ES-I3 (cell line): ENCODE data around the gene COG8.

Experiments
- H3K36me3 ChIP-seq: 2 replicates; pipeline ENCODE4 v1.6.1; 2013; ENCODE audit warnings: mild to moderate bottlenecking, low read length, control low read depth, moderate library complexity; ENCODE audit not compliant: insufficient read depth
- H3K4me1 ChIP-seq: 2 replicates; pipeline ENCODE4 v1.6.1; 2013; ENCODE audit warnings: mild to moderate bottlenecking, control low read depth, low read length; ENCODE audit not compliant: insufficient read depth
- H3K9ac ChIP-seq: 2 replicates; pipeline ENCODE4 v1.6.1; 2013; ENCODE audit warnings: low read depth, mild to moderate bottlenecking, low read length, moderate library complexity
- H3K9me3 ChIP-seq: 2 replicates; pipeline ENCODE4 v1.6.1; 2013; ENCODE audit warnings: mild to moderate bottlenecking, low read length, moderate library complexity; ENCODE audit not compliant: control insufficient read depth, insufficient read depth

COG8 gene, protein sequence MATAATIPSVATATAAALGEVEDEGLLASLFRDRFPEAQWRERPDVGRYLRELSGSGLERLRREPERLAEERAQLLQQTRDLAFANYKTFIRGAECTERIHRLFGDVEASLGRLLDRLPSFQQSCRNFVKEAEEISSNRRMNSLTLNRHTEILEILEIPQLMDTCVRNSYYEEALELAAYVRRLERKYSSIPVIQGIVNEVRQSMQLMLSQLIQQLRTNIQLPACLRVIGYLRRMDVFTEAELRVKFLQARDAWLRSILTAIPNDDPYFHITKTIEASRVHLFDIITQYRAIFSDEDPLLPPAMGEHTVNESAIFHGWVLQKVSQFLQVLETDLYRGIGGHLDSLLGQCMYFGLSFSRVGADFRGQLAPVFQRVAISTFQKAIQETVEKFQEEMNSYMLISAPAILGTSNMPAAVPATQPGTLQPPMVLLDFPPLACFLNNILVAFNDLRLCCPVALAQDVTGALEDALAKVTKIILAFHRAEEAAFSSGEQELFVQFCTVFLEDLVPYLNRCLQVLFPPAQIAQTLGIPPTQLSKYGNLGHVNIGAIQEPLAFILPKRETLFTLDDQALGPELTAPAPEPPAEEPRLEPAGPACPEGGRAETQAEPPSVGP

DNA sequence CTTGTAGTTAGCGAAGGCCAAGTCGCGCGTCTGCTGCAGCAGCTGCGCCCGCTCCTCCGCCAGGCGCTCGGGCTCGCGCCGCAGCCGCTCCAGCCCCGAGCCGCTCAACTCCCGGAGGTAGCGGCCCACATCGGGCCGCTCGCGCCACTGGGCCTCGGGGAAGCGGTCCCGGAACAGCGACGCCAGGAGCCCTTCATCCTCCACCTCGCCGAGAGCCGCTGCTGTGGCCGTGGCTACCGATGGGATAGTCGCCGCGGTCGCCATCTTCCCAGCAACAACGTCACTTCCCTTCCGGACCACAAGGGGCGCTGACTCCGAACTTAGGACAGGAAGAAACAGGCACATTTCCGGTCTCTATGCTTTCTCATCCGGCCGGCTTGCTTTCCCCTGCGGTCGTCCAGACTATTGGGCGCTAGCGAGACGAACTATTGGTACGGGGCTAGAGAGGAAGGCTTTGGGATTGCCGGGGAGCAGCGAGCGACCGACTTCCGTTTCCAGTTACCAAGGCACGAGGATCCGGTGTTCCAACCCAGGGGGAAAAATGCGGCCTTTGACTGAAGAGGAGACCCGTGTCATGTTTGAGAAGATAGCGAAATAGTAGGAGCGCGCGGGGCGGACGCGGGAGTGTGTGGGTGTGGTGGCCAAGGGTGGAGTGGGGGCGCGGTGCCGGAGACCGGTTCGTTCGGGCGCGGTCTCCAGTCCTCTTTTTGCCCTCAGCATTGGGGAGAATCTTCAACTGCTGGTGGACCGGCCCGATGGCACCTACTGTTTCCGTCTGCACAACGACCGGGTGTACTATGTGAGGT lies at the start of gene COG8, which contains the start of gene NIP7:
Gene COG8, minus strand, starts transcription at position 276 of the 806 bp plus-strand sequence. Its CDS starts 12 bp downstream, at position 264.
Gene NIP7, plus strand, starts transcription at position 484 of the 806 bp plus-strand sequence. Its CDS starts 58 bp downstream, at position 542.
- Histone ChIP-seq H3K4me1 (no peaks in the 10 kb centered on the region), H3K36me3 (peaks cover 25% of the 10 kb centered on the region), H3K9me3 (no peaks in the 10 kb centered on the region), H3K9ac (peak within 1 kb of the TSS; percentile 92)

DNA sequence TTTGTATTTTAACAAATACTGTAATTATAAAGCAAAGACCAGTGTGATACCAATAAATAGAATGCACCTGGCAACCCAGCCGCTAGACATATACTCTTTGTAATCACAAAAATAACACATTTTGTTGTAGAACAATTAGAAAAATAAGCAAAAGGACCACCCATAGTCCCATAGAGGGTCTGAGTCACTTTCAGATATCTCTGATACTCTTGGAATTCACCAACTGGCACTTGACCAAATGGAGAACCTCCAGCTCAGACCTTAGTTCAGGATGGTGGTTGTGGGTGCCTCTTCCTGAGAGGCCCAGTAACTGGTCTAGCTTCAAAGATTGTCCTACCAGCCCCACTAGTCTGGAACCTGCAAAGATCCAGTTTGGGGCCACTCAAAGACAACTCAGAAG lies 47.2 kb upstream of the COG8 start:
- H3K9me3 ChIP-seq = no peaks in the 10 kb centered on the region
- peaks cover 4% of the 10 kb centered on the region for H3K36me3 ChIP-seq
- no peak overlapping the region for H3K9ac ChIP-seq
- no peaks in the 10 kb centered on the region for H3K4me1 ChIP-seq

DNA sequence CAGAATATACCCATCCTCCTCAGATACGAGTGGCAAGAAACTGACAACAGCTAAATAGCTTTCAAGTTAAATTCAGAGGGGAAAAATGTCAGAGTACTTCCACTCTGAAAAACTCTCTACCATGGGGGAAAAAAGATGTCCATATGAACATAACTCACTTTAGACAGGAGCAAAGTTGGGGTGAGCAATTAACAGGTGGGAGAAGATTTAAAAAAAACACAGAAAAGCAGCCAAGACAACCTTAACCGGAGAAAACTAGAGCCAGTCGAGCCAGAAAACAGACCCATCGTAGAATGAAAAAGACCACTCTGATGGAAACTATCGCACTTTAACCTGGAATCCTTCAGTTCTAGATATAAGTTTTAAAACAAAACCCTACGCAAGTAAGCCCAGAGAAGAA lies 45.6 kb upstream of the COG8 start:
- Histone ChIP-seq H3K36me3 (peaks cover 4% of the 10 kb centered on the region), H3K9ac (peak overlapping the region; percentile 82), H3K9me3 (no peaks in the 10 kb centered on the region), H3K4me1 (no peaks in the 10 kb centered on the region)

DNA sequence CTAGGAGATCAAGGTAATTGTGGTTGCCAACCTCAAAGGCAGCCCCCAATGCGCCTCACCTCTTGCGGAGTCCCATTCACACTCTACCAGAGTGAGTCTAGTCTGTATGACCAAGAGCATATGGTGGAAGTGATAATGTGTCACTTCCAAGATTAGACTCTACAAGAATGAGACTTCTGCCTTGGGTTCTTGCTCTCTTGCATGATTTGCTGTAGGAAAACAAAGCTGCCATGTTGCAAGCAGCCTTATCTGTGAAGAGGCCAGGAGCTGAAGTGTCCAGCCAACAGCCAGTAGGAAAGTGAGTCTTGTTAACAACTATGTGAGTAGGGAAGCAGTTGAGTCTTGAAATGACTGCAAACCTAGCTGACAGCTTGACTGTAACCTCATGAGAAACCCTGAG lies 43.1 kb upstream of the COG8 start:
- no peaks in the 10 kb centered on the region for H3K9me3 ChIP-seq
- peaks cover 9% of the 10 kb centered on the region for H3K36me3 ChIP-seq

DNA sequence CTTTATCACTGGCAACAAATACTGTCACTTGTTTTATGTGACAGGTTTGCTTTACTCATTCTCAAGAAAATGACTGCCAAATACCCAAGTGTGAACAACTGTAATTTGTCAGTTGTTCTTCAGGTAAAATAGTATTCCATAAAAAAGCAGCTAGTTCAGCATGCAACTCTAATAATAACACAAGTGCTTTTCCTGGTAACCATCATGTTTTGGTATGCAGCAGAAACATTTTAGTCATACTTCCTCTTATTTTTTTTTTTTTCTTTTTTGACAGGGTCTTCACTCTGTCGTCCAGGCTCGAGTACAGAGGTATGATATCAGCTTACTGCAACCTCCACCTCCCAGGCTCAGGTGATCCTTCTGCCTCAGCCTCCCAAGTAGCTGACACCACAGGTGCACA lies 41.9 kb upstream of the COG8 start:
- no peak overlapping the region for H3K9ac ChIP-seq
- no peaks in the 10 kb centered on the region for H3K9me3 ChIP-seq
- no peaks in the 10 kb centered on the region for H3K4me1 ChIP-seq
- peaks cover 9% of the 10 kb centered on the region for H3K36me3 ChIP-seq

More for the DNA sequence above, 43.1 kb upstream of the COG8 start:
- H3K9ac ChIP-seq = no peak overlapping the region
- no peaks in the 10 kb centered on the region for H3K4me1 ChIP-seq

DNA sequence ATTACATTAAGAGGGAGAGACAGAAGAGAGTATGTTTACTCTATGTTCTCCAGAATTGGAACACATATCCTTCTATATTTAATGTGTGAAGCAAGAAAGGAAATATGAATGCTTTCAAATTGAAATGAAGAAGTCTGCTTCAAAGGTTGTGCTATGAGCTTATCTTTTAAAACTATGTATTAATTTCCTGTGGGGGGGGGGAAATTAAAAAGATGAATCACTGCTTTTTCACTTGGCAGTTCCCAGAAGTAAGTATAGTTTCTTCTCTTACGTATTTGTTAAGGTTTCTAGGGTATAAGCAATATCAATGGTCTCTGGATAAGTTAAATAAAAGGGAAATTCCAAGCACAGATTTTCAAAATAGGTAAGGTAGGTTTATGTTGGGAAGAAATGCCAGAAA lies 39.4 kb upstream of the COG8 start:
- Histone ChIP-seq H3K4me1 (no peaks in the 10 kb centered on the region), H3K9me3 (no peaks in the 10 kb centered on the region), H3K9ac (no peak overlapping the region), H3K36me3 (peaks cover 9% of the 10 kb centered on the region)

DNA sequence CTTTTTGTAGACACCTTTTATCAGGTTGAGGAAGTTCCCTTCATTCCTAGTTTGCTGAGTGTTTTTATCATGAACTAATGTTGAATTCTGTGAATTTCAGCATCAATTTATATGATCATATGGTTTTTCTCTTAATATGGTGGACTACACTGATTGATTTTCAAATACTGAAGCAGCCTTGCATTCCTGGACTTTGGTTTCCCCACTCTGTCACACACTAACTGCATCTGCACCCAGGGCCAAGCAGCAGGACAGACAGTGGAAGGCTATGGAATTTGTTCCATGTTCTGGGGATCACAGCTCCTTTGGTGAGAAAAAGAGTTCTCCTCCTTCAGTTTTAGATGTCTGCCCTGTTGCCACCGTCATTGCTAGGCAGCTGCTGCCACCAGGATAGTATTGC lies 38.7 kb upstream of the COG8 start:
- Histone ChIP-seq H3K9me3 (no peaks in the 10 kb centered on the region), H3K9ac (no peak overlapping the region), H3K4me1 (no peaks in the 10 kb centered on the region), H3K36me3 (peaks cover 10% of the 10 kb centered on the region)

DNA sequence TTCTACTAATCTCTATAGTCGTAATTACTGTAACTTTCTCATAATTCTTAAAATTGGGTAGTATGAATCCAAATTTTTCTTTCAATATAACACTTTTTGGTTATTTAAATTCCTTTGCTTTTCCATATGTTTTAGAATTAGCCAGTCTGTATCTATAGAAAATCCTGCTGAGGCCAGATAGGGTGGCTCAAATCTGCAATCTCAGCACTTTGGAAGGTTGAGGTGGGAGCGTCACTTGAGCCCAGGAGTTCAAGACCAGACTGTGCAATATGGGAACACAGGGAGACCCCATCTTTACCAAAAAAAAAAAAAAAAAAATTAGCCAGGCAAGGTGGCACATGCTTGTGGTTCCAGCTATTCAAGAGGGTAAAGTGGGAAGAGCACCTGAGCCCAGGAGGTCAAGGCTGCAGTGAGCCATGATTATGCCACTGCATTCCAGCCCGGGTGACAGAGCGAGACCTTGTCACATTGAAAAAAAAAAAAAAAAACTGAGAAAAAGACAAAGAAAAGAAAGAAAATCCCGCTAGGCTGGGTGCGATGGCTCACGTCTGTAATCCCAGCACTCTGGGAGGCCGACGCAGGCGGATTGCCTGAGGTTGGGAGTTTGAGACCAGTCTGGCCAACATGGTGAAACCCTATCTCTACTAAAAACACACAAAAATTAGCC lies 37.2 kb upstream of the COG8 start:
- H3K9me3 ChIP-seq = no peaks in the 10 kb centered on the region
- peaks cover 12% of the 10 kb centered on the region; the same call in 1 of the 2 replicates for H3K36me3 ChIP-seq
- no peak overlapping the region for H3K9ac ChIP-seq
- H3K4me1 ChIP-seq = no peaks in the 10 kb centered on the region

DNA sequence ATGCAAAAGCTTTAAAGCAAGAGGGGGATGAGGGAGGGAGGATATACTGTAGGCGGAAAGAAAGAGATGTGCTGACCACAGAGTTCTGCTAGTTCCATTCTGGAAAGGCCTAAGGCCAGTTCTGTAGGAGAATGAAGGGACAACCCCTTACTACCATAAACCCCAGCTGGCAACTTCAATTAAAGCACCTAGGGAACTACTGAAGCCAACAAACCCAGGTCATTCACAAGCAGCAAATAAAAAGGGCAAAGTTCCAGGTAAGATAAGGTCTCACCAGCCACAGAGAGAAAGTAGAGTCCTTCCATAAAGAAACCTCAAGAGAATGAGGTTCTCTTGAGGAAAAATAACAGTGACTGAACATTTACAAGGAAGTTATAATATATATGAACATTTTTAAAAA lies 33.7 kb upstream of the COG8 start:
- Histone ChIP-seq H3K4me1 (no peaks in the 10 kb centered on the region), H3K36me3 (peaks cover 21% of the 10 kb centered on the region), H3K9me3 (no peaks in the 10 kb centered on the region), H3K9ac (no peak overlapping the region)

DNA sequence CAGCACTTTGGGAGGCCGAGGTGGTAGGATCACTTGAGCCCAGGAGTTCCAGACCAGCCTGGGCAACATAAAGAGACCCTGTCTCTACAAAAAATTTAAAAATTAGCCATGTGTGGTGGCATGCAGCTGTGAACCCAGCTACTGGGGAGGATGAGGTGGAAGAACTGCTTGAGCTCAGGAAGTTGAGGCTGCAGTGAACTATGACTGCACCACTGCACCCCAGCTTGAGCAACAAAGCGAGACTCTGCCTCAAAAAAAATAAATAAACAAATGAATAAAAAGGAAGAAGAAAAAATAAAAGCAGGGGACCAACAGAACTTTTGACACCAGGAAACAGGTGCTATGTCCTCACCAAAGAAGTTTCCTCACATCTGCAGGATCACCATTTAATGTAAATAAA lies 32.2 kb upstream of the COG8 start:
- H3K4me1 ChIP-seq = no peaks in the 10 kb centered on the region
- H3K9me3 ChIP-seq = no peaks in the 10 kb centered on the region
- H3K9ac ChIP-seq = no peak overlapping the region
- peaks cover 20% of the 10 kb centered on the region for H3K36me3 ChIP-seq

DNA sequence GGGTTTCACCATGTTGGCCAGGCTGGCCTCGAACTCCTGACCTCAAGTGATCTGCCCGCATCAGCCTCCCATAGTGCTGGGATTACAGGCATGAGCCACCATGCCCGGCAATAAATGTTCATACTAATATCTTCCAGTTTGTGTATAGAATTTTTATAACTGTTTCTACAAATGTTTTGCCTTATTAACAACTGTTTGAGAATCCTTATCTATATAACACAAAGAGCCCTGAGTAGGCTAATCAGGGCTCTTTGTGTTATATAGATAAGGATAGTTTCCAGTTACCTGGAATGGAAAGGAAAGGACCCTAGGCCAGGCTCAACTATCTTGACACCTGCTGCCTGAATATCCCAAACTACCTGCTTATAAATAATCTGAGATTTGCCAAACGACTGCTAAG lies 29.5 kb upstream of the COG8 start:
- Histone ChIP-seq H3K9ac (no peak overlapping the region), H3K4me1 (no peaks in the 10 kb centered on the region), H3K9me3 (no peaks in the 10 kb centered on the region), H3K36me3 (peaks cover 30% of the 10 kb centered on the region)

DNA sequence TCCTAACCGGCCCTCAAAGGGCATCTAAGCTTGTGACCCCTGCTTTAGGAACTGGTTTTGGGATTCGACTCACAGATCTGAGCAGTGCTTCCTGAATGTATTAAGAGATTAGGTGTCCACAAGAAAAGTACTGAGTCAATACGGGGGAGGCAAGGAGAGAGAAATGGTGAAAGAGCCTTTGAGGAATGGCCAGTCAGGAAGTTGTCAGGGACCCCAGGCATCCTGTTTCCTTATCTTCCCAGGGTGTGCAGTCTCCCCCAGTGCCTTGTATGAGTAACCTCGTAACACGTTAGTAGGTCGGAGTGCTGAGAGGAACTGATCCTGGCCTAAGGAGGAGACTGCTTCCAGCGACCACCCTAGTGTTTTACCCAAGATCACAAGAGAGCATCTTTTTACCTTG lies 28.6 kb upstream of the COG8 start:
- H3K36me3 ChIP-seq = peaks cover 29% of the 10 kb centered on the region
- H3K9ac ChIP-seq = no peak overlapping the region

DNA sequence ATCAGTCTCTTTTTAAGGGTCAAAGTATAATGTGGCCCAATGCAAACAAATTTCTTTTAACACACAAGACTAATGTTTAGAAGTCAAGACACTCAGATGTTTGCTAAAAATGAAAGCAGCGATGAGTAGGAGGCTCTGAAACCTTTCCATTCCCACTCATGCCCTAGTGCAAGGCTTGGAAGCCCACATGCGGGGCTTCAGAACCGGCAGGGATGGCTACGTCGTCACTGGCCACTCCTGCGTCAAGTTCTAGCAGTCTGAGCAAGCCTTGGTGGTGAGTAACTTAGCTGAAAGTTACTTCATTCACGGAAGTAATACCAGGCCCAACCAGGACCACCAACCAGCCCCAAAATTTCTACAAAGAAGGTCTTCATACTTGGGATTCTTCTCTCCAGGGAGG lies 27.1 kb upstream of the COG8 start:
- H3K9ac ChIP-seq = no peak overlapping the region
- no peaks in the 10 kb centered on the region for H3K9me3 ChIP-seq
- H3K36me3 ChIP-seq = peaks cover 22% of the 10 kb centered on the region
- H3K4me1 ChIP-seq = no peaks in the 10 kb centered on the region

More for the DNA sequence above, 28.6 kb upstream of the COG8 start:
- no peaks in the 10 kb centered on the region for H3K4me1 ChIP-seq
- no peaks in the 10 kb centered on the region for H3K9me3 ChIP-seq

DNA sequence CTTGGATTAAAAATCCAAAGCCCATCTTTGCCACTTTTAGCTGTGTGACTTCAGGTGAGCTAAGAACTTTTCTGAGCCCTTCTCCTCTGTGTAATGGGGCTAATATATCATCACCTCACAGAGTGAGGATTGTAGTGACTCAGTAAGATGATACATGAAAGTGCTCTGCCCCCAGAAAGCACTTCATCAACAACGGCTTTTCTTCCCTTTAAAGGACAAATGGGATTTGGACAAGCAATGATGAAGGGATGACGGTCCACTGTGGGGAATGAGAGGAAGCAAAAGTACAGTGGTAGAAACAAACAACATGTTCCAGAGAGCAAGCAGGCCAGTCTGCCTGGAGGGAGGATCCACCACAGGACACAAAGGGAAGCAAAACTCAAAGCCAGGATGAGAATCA lies 26.5 kb upstream of the COG8 start:
- Histone ChIP-seq H3K4me1 (no peaks in the 10 kb centered on the region), H3K36me3 (peaks cover 21% of the 10 kb centered on the region), H3K9ac (no peak overlapping the region), H3K9me3 (no peaks in the 10 kb centered on the region)
